Stimulated activated CD4-positive, alpha-beta T cell treated with anti-CD3 and anti-CD28 coated beads, TNF-alpha, amount 100 ng/mL, for 1 hour (primary cell): ENCODE measurements around the gene RAB3GAP2.
"Not testable (repeated sequence)": the region's sequence is repeated elsewhere in the genome, so short reads cannot be mapped to it uniquely, and the experiment has no call there.

ENCODE experiments used
- DNase-seq, 3 donors: peaks; one replicate each; pipeline ENCODE4 v3.0.0-alpha.2; 2020; ENCODE audit warnings: low read depth in 3 of 3, low spot score in 1 of 3

RAB3GAP2 gene

DNA sequence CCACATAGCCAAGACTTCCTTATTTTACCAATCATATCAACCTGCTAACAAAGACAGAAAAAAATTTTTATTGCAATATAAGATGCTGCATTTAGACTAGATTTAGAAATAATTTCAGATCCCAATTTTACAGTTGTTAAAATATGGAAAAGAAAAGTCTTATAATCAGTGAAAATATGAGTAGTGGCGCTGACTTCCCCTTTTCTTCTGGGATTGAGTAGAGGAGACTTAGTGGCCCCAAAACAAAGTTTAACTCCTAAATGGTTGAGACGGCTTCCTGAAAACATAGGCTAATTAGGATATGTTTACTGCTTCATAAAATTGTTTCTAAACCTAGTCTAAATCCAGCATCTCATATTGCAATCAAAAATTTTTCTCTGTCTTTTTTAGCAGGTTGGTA, 68.4 kb downstream of the RAB3GAP2 start:
- no peak for DNase-seq

DNA sequence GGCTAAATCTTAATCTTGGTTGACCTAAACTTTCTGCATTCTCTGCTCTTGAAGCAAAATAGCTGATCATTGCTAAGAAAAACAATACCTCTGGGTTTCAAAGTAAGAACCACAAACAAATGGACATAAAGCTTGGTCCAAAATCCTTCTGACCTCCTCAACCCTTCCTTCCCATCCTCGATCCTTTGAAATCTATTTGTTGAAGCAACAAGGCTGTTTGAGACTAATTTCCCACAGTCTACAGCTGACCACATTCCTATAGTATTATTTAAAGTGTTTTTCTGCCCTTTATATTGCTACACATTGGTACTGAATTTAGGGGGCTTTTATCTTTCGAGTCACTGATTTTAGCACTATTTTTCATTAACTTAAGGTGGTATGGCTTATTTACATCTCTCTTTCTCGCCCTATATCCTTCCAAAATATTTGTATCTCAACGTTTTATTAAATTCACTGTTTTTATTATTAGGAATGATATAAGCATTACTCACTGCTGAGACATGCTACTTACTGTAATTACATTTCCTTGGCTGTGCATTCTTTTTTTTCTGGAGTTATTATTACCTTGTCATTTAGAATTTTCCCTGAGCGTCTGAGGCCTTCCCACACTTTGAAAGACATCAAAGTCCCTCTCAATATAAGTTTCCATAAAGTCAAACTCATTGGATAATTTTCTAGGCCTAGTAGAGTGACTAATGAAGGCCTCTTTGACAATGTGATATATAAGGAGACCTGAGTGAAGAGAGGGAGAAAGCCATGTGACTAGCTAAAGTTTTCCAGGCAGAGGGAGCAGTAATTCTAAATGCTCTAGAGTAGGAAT, 73.9 kb downstream of the RAB3GAP2 start:
- DNase-seq = no peak

DNA sequence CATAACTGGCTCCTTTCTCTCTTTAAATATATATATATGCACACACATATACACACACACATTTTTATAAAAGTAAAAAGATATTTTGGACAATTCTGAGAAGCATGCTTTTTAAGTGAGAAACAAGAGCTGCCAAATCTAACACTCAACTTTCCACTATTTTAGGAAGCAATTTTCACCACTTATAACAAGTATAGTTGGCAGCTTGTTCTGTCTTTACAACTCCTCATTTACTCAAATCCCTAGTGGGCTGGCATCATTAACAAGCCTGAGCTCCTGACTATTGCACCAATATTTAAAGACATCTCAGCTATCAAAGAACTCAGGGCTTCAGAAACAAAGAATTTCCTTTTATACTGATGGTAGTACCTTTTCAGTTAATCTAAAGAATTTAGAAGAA, 76.6 kb downstream of the RAB3GAP2 start:
- no peak for DNase-seq

DNA sequence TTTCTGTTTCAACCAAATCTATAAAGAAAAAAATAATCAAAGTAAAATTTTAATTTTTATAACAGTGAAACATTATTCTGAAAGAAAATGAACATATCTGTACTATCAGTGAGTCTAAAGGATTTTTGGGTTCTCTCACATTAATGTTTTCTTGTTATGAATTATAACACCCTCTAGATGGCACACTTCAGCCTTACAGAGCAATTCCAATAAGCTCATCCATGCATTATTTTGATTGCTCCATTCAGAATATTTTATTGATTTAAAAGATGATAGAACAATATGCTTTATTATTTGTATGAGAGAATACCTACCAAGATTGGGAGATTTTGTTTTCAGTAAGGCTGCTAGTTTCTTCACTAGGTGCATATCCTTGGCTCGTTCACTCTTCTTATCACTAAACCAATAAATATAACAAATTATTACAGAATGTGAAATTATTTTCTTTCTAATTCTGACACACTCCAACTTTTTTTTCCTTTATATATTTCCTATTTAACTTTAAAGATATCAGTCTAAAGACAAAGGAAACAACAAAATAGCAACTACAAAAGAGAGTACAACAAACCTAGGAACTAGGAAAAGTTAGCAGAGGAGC, 82.4 kb downstream of the RAB3GAP2 start:
- no peak for DNase-seq

DNA sequence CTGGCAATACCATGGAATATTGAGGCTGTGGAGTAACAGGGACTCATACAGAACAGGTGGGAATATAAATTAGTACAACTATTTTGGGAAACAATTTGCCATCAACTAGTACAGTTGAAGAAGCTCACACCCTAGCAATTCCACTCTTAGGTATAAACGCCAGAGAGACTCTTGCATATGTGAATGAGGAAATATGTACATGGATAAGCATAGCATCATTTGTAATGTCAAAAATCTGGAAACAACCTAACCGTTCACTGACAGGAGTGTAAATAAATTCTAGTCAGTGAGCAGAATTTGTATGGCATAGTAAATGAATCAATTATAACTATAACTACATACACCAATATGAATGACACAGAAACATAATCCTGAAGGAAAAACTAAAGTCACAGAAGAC, 83.7 kb downstream of the RAB3GAP2 start:
- DNase-seq = no peak

DNA sequence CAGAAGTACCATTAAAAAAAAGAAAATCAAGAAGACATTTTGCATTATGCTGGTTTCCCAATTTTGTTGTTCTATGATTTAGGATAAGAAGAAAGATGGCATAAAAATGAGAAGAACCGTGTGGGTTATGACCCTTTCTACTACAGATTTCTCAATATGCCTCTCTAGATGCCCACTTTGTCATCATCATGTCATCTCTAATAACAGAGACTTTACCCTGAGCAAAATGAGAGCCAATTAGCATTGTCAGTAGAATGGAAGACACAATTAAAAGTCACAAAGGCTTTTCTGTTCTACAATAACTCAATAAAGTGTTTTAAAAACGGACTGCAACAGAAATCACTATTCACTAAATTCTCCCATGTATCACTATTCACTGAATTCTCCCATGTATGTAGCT, 85.5 kb downstream of the RAB3GAP2 start:
- no peak for DNase-seq

DNA sequence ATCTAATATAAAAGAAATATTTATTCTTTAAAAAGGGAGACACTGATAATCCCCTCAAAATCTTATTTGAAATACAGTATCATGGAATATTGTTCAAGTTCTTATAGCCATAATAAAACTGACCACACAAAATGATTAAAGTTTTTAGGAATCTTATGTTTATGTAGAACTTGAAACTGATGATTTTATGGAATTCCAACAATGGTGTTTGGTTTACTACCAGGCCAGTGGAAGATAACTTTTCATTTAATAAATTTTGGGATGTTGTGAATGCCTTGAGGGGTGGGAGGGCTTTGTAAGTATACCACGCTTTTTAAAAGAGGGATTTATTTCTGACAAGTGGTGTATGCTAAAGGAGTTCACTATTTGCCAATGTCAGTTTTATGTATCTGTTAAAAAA, 87.7 kb downstream of the RAB3GAP2 start:
- DNase-seq = no peak

DNA sequence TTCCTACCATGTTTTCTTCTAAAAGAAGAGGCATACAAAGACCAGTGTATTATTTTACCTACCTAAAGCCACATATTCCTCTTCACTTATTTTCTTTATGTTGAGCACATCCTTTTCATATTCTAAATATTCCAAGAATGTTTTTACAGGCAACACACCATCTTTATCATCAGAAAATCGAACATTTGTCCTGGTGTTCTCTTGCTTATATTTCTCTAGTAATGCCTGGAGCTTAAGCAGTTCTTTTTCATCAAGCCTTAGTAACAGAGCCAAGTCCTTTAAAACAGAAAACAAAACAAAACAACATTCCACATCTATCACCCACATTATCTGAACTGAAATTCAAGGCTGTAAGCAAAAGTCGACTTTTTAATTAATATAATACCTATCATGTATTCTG, 89.6 kb downstream of the RAB3GAP2 start:
- no peak for DNase-seq

DNA sequence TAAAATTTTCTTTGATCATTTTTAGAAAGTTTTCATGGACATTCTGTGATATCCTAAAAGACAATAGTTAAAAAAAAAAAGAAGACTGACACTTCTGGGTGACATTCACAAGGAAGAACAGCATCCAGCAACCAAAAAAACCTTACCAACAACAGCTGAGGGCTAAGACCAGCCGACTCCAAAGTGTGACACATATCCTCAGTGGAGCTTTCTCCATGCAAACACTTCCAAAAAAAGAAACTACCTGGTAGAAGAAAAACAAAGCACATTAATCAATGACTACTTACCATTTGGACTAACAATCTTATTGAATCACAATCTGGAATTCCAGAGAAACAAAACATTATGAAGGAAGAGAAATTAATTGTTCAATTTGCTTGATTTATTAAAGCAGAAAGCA, 90.1 kb downstream of the RAB3GAP2 start:
- no peak for DNase-seq

DNA sequence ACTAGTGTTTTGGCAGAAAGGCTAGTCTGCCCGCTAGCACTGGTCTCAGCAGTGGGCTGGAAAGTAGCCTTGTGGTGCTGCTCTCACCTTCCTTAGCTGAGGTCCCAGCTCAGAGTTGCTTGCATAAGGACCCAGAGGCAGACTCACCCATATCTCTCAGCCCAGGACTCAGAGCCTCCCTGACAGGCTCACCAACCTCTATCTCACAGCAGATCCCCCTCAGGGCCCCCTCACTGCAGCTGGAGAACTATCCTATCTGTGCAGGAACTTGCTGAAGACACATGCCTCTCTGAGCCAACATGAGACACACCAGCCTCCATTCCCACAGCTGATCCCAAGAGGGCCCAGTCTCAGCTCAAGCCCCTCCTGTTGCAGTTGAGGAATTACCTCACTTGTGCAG, 95.7 kb downstream of the RAB3GAP2 start:
- no peak for DNase-seq

DNA sequence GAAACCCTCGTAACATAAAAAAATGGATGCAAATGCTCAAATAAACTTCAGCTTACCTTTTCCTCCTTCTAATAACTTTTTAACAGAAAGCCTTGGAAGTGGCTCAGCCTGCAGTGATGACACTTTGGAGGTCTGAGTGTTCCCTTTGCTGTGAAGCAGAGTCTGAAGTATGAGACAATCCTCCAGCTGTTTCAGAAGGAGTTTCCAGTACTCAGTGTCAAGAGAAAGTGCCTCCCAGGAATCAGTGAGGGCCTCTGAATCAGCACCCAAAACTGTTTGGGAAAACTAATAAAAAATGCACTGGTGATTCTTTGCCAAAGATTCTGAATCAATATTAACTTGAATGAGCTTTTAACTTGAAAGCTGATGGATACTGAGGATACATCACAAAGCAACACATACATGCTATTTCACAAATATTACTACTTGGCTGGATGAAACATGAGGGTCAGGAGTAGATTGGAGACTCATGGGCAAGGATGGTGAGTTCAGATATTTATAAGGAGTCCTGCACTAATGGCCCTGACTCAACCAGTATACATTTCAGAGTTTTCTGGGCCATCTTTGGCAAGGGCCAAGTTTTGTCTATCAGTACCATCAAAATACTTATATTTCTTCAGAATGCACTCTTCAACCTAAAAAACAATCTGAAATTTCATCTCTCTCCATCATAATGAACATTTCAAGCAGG, 101.3 kb downstream of the RAB3GAP2 start:
- DNase-seq = no peak

DNA sequence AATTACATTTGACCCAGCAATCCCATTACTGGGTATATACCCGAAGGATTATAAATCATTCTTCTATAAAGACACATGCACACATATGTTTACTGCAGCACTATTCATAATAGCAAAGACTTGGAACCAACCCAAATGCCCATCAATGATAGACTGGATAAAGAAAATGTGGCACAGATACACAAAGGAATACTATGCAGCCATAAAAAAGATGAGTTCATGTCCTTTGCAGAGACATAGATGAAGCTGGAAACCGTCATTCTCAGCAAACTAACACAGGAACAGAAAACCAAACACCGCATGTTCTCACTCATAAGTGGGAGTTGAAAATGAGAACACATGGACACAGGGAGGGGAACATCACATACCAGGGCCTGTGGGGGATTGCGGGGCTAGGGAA, 102.4 kb downstream of the RAB3GAP2 start:
- DNase-seq = not testable (repeated sequence)

DNA sequence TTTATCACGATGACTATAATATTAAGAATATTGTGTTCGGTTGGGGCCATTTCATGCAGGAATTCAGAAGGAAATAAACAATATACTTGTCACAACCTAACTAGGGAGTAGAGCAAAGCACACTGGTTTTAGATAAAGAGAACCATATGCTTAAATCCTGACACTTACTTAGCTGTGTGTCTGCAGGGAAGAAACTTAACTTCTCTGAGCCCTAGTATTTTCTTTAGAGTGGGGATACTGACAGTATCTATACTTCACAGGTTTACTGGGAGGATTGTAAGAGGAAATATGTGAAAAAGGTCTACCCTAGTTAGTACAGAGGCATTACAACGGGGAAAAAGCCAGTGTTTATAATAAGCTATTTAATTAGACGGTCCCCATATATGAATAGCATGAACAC, 105.4 kb downstream of the RAB3GAP2 start:
- DNase-seq = no peak

DNA sequence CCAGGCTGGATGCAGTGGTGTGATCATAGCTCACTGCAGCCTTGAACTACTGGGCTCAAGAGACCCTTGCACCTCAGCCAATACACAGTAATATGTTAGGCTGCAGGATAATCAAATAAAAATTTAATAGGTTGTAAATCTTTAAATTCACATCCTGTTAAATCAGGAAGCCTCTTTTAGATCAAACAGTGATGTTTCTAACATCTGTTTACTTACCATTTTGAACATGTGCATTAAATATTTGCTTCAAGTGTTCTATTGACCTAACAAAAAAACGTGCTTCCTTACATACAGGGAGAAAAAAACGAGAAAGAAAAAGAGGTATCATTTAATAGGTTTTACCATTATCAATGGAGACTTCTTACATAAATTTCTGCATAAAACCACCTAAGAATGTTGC, 107.7 kb downstream of the RAB3GAP2 start:
- no peak for DNase-seq

DNA sequence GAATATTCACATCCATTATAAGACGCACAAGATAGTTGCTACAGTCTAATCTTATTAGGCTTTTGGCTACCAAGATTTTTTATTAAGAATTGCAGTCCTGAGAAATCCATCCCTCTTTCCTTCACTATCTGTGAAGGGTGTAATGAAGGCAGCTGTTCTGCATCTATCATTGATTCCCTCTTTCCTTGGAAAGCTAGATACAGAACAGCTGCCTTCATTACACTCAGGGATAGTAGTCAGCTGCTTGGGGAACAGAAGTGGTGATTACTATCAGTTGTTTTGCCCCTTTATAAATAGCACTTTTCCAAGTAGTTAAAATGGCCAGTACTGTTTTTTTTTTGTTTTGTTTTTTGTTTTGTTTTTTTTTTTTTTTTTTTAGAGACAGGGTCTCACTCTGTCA, 108.1 kb downstream of the RAB3GAP2 start:
- DNase-seq = no peak

DNA sequence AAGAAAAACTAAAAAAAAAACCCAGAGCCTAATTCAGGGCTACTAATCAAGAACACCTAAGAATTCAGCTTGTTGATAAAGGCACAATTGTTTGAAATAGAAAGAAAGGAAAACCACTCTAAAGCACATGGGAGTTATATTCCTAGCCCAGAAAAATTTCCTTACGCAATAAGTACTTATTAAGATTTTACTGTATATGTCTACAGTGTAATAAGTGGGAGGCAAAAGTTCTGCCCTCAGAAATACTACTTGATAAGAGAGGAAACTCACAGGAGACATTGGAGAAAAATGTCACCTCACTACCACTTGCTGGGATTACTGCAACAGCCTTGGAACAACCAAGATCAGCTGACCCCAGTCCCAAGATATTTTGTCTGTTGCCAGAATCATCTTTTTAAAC, 112.2 kb downstream of the RAB3GAP2 start:
- DNase-seq = no peak

DNA sequence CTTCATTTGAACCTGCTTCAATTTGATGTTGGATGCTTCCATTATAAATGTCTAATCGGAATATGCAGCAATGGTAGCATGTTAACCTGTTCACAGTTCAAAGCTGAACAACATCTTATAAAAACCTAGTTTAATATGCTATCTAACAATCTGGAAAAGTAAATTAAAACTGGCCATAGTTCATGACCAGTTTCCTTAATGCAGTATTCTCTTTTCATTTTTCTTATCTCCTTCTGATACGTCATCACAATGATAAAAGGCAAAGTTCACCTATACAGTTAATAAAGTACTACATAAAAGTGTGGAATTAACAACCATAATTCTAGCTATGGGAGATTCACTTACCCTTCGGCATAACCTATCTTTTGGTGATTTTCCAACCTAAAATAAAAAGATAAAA, 113.2 kb downstream of the RAB3GAP2 start:
- DNase-seq = no peak

DNA sequence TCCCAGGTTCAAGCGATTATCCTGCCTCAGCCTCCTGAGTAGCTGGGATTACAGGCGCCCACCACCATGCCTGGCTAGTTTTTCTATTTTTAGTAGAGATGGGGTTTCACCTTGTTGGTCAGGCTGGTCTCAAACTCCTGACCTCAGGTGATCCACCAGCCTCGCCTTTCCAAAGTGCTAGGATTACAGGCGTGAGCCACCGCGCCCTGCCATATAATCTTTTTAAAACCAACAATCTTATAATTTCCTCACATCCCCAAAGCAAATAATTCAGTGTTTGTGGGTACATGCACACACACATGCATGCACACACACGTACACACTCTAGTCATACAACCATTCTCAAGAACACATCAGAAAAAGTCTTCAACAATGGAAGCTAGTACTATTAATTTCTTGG, 113.7 kb downstream of the RAB3GAP2 start:
- DNase-seq = not testable (repeated sequence)

DNA sequence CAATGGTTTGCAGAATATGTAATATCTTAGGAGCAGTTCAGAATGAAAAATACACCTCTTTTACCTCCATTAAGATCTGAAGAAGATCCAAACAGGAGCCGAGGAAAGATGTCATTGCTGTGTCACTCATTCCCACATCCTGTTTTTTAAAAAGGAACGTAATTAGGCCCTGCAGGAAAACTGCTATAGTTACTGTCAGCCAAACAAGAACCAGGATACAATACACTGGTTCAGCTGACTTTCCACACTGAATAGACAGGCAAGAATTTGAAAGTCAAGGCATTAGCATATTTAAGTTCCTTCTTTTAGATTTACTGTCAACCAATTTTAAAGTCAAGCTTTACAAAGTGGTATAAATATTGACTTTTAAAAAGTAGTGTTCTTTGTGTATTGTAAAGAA, 114.5 kb downstream of the RAB3GAP2 start:
- no peak for DNase-seq

DNA sequence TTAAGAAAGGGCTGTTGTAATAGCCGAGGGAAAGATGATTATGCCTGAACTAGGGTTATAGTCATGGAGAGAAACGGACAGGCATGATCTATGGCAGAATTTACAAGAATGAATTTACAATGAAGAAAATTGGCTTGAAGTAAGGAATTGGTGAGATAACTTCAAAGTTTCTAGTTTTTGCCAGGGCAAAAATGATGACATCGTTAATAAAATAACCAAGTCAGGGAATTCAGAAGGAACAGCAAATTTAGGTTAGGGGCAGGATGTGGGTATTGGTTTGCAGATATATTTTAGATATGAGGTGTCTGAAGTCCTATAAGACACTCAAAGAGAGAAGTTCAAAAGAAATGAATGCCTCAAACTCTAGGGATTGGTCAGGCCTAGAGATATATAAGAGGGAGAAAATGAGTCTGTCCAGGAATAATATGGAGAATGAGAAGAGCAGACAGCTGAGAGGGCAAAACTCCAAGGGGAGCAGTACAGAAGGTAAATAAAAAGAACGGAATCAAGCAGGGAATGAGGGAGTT, 115.6 kb downstream of the RAB3GAP2 start:
- no peak for DNase-seq

DNA sequence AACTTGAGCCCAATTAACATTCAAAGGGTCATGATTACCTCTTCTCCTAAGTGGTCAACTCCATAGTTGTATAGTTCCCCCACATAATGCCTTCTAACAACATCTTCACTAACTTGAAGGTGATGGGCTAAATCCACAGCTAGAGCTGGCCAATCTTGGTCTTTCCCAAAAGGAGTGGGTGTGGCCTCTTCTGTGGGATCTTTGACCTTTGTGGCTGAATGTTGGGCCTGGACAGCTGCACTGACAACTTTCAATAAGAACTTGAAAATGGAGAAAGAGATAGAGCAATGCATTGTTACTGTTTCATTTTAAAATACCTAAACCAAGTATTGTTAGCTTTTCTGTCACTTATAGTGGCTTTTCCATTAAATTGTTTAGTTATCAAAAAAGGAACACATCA, 119.1 kb downstream of the RAB3GAP2 start:
- DNase-seq = no peak

DNA sequence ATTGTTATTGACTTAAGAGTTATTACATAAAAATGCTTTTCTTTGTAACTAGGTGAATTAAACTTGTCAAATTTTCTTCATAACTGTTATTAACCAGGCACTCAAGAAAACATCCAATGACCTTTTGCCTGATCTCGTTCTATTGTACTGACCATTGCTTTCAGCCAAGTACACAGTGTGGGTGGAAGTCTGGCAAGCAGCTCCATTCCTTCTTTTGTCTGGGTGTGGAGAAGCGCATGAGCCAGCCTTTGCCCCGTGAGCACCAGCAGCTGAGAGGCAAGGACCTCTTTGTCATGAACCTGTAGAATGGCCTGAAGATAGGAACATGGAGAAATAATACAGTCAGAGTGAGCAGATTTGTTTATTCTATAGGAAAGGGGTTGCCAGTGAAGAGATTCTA, 120.8 kb downstream of the RAB3GAP2 start:
- DNase-seq = no peak
